ENCODE measurements around the gene OR51E1. TPM values are rescaled to one million over a fixed set of nuclear protein-coding genes. Genes with fewer than 3 reads are reported as not detected.

The OR51E1 gene
- total RNA-seq, 1 donor from 2014 or later, result not detected

DNA sequence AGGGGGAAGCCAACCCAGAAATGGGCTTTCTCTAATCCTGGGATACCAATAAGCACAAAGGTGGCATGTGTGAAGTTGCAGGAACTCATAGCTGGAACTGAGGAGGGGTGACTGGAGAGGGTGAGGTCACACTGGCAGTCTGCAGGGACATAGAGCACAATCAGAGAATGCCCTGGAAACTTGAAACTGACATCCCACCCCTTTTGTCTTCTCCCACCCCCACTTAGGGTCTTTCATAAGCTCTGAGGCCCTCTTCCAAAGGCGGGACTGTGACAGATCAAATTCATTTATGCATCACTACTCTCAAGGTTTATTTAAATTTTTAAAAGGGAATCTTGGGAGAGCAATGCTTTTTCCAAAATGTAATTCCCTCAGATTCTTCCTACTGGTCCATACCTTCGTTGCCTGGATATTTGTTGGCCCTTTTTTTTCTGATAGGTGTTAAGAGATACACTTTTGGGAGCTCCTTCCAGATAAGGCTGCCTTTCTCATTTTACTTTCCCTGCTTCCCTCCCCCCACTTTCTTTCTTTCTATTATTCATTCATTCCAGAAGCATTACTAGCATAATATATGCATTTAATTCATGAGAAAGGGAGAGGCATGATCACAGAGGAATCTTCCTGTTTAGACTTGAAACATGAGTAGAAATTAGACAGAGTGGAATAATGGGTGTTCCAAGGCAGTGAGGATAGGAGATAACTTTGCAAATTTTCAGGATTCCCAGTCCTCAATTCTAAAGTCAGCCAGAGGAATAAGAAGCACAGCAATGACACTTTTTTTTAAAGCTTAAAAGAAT, 39.0 kb downstream of the OR51E1 start:
- intact Hi-C loops (cut with DNase I), result no loop called here
- ATAC-seq, result no peak
- Histone ChIP-seq H3K9me3 (no peaks in the 10 kb centered on the region), H3K4me3 (no peak overlapping the region), H3K4me1 (no peaks in the 10 kb centered on the region), H3K27ac (no peak overlapping the region), H3K27me3 (ENCODE audit: low read depth) (no peaks in the 10 kb centered on the region), H3K36me3 (no peaks in the 10 kb centered on the region)
- no peak for DNase-seq
- TF ChIP-seq, protein P1, sequence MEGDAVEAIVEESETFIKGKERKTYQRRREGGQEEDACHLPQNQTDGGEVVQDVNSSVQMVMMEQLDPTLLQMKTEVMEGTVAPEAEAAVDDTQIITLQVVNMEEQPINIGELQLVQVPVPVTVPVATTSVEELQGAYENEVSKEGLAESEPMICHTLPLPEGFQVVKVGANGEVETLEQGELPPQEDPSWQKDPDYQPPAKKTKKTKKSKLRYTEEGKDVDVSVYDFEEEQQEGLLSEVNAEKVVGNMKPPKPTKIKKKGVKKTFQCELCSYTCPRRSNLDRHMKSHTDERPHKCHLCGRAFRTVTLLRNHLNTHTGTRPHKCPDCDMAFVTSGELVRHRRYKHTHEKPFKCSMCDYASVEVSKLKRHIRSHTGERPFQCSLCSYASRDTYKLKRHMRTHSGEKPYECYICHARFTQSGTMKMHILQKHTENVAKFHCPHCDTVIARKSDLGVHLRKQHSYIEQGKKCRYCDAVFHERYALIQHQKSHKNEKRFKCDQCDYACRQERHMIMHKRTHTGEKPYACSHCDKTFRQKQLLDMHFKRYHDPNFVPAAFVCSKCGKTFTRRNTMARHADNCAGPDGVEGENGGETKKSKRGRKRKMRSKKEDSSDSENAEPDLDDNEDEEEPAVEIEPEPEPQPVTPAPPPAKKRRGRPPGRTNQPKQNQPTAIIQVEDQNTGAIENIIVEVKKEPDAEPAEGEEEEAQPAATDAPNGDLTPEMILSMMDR (IDR thresholded peaks at IDR 0.05), result no peak

DNA sequence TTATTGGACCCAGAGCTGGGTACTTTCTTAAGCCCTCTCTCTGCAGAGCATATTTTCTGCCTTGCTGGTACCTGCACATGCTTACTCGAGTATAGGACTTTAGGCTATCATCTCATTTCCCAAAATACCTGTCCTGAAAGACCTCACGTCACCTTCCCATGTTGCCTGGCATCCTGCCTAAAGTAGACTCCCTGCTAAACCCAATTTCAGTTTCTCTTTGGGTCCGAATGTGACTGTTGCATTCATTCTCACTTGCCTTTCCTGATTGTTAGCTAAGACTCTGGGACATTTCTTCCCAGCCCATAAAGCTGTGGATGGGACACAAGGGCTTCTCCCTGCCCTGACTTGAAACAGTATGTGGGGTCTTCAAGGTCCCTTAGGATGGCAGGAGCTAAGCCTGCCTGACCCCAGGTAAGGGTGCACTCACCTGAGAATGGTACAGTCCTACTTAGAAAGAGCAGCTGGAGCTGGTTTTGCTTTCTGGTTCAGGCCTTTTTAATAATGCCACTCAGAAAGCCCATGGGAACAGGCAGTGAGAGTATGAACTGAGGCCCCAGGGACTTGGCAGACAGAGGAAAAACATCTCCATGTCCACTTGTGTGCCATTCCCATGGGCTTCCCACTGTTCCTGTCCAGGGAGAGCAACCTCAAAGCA, 41.0 kb downstream of the OR51E1 start:
- Histone ChIP-seq H3K36me3 (no peaks in the 10 kb centered on the region), H3K4me3 (no peak overlapping the region), H3K4me1 (no peaks in the 10 kb centered on the region), H3K27me3 (ENCODE audit: low read depth) (no peaks in the 10 kb centered on the region), H3K9me3 (no peaks in the 10 kb centered on the region), H3K27ac (no peak overlapping the region)
- no peak for DNase-seq
- ATAC-seq, result no peak
- TF ChIP-seq, protein P1 (IDR thresholded peaks at IDR 0.05), result no peak
- intact Hi-C loops (cut with DNase I), result no loop called here

DNA sequence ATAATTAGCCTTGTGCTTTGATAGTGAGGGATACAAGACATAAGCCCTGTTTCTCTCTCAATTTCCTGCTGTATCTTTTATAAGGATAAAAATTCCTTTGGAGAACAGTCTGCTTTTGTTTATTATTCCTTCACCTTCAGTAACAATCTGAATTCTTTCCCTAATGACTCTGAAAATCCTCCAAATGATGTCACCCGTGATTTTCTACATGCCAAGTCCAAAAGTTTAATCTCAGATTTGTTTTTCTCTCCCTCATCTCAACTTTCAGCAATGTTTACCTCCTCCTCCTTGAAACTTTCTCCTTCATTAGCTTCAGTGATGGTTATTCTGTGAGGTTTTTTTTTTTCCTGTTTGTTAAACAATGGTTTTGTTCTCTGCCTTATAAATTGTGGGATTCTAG, 51.7 kb downstream of the OR51E1 start:
- Histone ChIP-seq H3K27ac (no peak overlapping the region), H3K4me3 (no peak overlapping the region), H3K36me3 (no peaks in the 10 kb centered on the region), H3K9me3 (no peaks in the 10 kb centered on the region), H3K27me3 (ENCODE audit: low read depth) (no peaks in the 10 kb centered on the region), H3K4me1 (no peaks in the 10 kb centered on the region)
- ATAC-seq, result no peak
- DNase-seq, result no peak
- TF ChIP-seq, protein P1 (IDR thresholded peaks at IDR 0.05), result no peak
- intact Hi-C loops (cut with DNase I), result no loop called here

DNA sequence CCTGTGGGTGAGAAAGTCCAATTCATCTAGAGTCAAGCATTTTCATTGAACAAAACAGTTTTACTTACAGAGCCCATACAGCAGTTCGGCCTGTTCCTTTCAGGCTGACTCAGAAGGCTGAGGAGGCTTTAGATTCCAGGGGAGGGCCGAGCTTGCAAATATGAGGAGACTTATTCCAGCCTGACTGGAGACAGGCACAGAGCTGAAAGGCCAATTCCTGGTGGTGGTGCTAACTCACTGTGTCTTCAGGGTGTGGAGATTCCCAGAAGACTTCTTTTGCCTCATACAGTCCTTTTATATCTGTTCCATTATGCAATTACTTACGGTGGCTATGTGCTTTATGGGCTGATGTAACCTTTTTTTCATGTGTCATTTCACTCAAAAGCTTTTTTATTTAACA, 53.8 kb downstream of the OR51E1 start, which contains the start of gene OR51E2:
Gene OR51E2 (minus strand): TSS at position 269 of the 400 bp plus-strand sequence. CDS start 15,142 bp downstream, outside the sequence.
- Histone ChIP-seq H3K27me3 (ENCODE audit: low read depth) (no peaks in the 10 kb centered on the region), H3K36me3 (no peaks in the 10 kb centered on the region), H3K9me3 (no peaks in the 10 kb centered on the region), H3K4me3 (no peak within 1 kb of the TSS), H3K27ac (no peak within 1 kb of the TSS), H3K4me1 (no peaks in the 10 kb centered on the region)
- intact Hi-C loops (cut with DNase I), result no loop called here
- TF ChIP-seq, protein P1 (IDR thresholded peaks at IDR 0.05), result no peak
- no peak for DNase-seq
- ATAC-seq, result no peak

DNA sequence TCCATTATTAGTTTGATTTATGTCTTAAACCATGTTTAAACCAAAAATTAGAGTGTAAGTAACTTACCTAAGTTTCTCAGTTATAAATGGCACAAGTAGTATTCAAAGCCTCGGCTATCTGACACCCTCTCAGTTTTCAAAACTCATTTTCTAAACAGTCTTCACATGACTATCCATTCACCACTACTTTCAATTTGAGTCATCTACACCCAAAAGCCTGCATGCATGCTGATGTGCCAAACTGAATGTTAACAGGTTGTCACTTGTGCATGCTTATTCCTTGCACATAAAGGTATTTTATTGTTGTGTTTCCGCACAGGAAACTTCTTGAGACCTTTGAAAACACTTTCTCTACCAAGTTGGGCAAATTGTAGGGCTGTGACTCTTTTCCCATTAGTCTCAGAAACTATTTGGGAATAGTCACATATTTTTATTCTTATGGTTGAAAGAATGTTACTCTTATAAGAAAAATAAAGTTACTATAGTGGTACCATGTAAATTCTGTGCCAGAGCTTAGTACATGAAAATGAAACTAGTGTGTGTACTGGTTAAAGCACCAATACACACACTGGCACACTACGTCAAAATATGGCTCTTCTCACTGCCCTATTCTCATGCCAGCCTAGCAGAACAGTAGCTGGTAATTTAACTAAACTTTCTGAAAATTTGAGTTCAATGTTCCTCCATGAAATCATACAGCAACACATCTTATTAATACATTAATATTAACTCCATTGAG, 56.1 kb downstream of the OR51E1 start:
- ATAC-seq (no peak), DNase-seq (no peak)
- TF ChIP-seq, protein P1 (IDR thresholded peaks at IDR 0.05), result no peak
- H3K4me3 ChIP-seq, result no peak overlapping the region
- no peak overlapping the region for H3K27ac ChIP-seq
- H3K4me1 ChIP-seq, result no peaks in the 10 kb centered on the region
- intact Hi-C loops (cut with DNase I), result no loop called here
- H3K9me3 ChIP-seq, result no peaks in the 10 kb centered on the region
- H3K27me3 ChIP-seq (ENCODE audit: low read depth), result no peaks in the 10 kb centered on the region
- no peaks in the 10 kb centered on the region for H3K36me3 ChIP-seq

All from lower lobe of right lung (tissue), 2 donors.